GM12878 (cell line): ENCODE measurements around the gene LHCGR. TPM values are rescaled to one million over a fixed set of nuclear protein-coding genes. Genes with fewer than 3 reads are reported as not detected.

Experiments
- ATAC-seq: fragments of 200-7000 bp; cut with Tn5 transposase; 3 replicates; pipeline ENCODE4 v1.9.1; 2020; ENCODE audit warnings: mild to moderate bottlenecking, moderate library complexity
- BruUV-seq: library from RNA; stranded (reverse); fragments of 400-500 nt; replicated peaks from 2 replicates; lab custom pipeline; 2021; lab: Mats Ljungman, UMichigan
- CTCF ChIA-PET: fragments of 300-600 bp; sonication (Branson Sonifier 250); formaldehyde crosslinking; extraction: SDS; loops from one replicate; lab custom pipeline; 2021; ENCODE audit warnings: inconsistent platforms; lab: Yijun Ruan, JAX
- POLR2A ChIA-PET: fragments of 350-600 bp; formaldehyde crosslinking; extraction: SDS; loops from one replicate; lab custom pipeline; 2021; ENCODE audit warnings: inconsistent platforms; lab: Charles Lee
- RAD21 ChIA-PET: fragments of 300-600 bp; sonication (Branson Sonifier 250); formaldehyde crosslinking; loops from one replicate; lab custom pipeline; 2023; ENCODE audit warnings: antibody characterized with exemption; ENCODE audit not compliant: unreplicated experiment; lab: Charles Lee
- SMC1A ChIA-PET: fragments of 300-600 bp; sonication (Branson Sonifier 250); formaldehyde crosslinking; loops from one replicate; lab custom pipeline; 2023; ENCODE audit not compliant: unreplicated experiment, uncharacterized antibody; lab: Charles Lee
- DNase-seq: peaks from one replicate; pipeline ENCODE4 v3.0.0-alpha.2; 2011; ENCODE audit warnings: low read depth, low spot score
- FAIRE-seq: peaks from 3 replicates; lab custom pipeline; 2011; peaks lifted over from hg19 to GRCh38; lab: Jason Lieb, UNC
- H2AFZ ChIP-seq: 2 replicates; pipeline ENCODE4 v1.6.0; 2011; ENCODE audit warnings: low read depth, low read length, control low read depth; ENCODE audit not compliant: control insufficient read depth
- H3K27ac ChIP-seq: 2 replicates; pipeline ENCODE4 v1.5.1; 2011; ENCODE audit warnings: control low read depth; ENCODE audit not compliant: control insufficient read depth, insufficient read depth
- H3K27me3 ChIP-seq, 2 experiments: replicated peaks in 1 of 2; 2 replicates each; pipeline versions ENCODE4 v1.6.0 to v1.6.1; 2011; ENCODE audit warnings: low read length in 1 of 2; ENCODE audit not compliant: control insufficient read depth in 2 of 2, insufficient read depth in 2 of 2
- H3K36me3 ChIP-seq, 2 experiments: 2 replicates each; pipeline ENCODE4 v1.5.1; 2011; ENCODE audit warnings: low read length in 1 of 2; ENCODE audit not compliant: control insufficient read depth in 2 of 2, insufficient read depth in 2 of 2
- H3K4me1 ChIP-seq: 2 replicates; pipeline ENCODE4 v1.6.1; 2011; ENCODE audit warnings: mild to moderate bottlenecking, low read length, moderate library complexity, mixed read lengths; ENCODE audit not compliant: control insufficient read depth, insufficient read depth
- H3K4me2 ChIP-seq: 2 replicates; pipeline ENCODE4 v1.6.0; 2011; ENCODE audit warnings: control low read depth; ENCODE audit not compliant: control insufficient read depth, insufficient read depth
- H3K4me3 ChIP-seq: fragments of 200-600 bp; sonication (generic); 2 replicates; pipeline ENCODE4 v1.5.1; 2016
- H3K79me2 ChIP-seq: 2 replicates; pipeline ENCODE4 v1.6.0; 2011; ENCODE audit warnings: low read length; ENCODE audit not compliant: control insufficient read depth, insufficient read depth
- H3K9ac ChIP-seq: 2 replicates; pipeline ENCODE4 v1.8.0; 2011; ENCODE audit warnings: low read length, control low read depth, mixed read lengths; ENCODE audit not compliant: control insufficient read depth, insufficient read depth
- H3K9me3 ChIP-seq: replicated peaks from 3 replicates; pipeline ENCODE4 v1.5.1; 2011; ENCODE audit warnings: mild to moderate bottlenecking, low read length; ENCODE audit not compliant: control insufficient read depth, insufficient read depth
- H4K20me1 ChIP-seq: 2 replicates; pipeline ENCODE4 v1.6.0; 2011; ENCODE audit not compliant: control insufficient read depth, insufficient read depth
- FOXM1 ChIP-seq: IDR thresholded peaks from 2 replicates; pipeline ENCODE4 v1.6.1; 2012; ENCODE audit warnings: low read depth, mild to moderate bottlenecking, inconsistent platforms, low read length, moderate library complexity
- HDAC6 ChIP-seq: fragments of 200-600 bp; sonication (generic); IDR thresholded peaks from one replicate; pipeline ENCODE4 v1.8.0; 2017; ENCODE audit warnings: antibody characterized with exemption; ENCODE audit not compliant: unreplicated experiment
- HDGF ChIP-seq: fragments of 450-650 bp; IDR thresholded peaks from 2 replicates; pipeline ENCODE4 v1.6.1; 2016; ENCODE audit warnings: antibody characterized with exemption
- NFYB ChIP-seq: IDR thresholded peaks from 2 replicates; pipeline ENCODE4 v1.6.1; 2011; ENCODE audit warnings: low read depth, mild to moderate bottlenecking, low read length, improper control_type of control experiment, moderate library complexity; ENCODE audit not compliant: insufficient read depth
- NKRF ChIP-seq: fragments of 450-650 bp; conservative IDR thresholded peaks from 2 replicates; pipeline ENCODE4 v1.6.1; 2017; ENCODE audit warnings: mild to moderate bottlenecking, moderate library complexity
- NR2F1 ChIP-seq: fragments of 450-650 bp; conservative IDR thresholded peaks from 2 replicates; pipeline ENCODE4 v1.6.1; 2017; ENCODE audit warnings: mild to moderate bottlenecking
- SUZ12 ChIP-seq: fragments of 200-600 bp; sonication (generic); IDR thresholded peaks from one replicate; pipeline ENCODE4 v1.6.1; 2018; ENCODE audit warnings: antibody characterized with exemption, mild to moderate bottlenecking; ENCODE audit not compliant: unreplicated experiment
- TBL1XR1 ChIP-seq: IDR thresholded peaks from 2 replicates; pipeline ENCODE4 v1.6.1; 2012; ENCODE audit warnings: low read depth, low read length, improper control_type of control experiment
- YBX1 ChIP-seq: fragments of 450-650 bp; IDR thresholded peaks from 2 replicates; pipeline ENCODE4 v1.6.1; 2016; ENCODE audit warnings: antibody characterized with exemption
- ZNF384 ChIP-seq: IDR thresholded peaks from 2 replicates; pipeline ENCODE4 v1.6.1; 2012; ENCODE audit warnings: low read depth, mild to moderate bottlenecking, low read length, improper control_type of control experiment, borderline replicate concordance
- WGBS: methylation state at CpG from one replicate; pipeline ENCODE4 v1.1.6; 2016; ENCODE audit warnings: low lambda C conversion rate; ENCODE audit not compliant: insufficient replicate concordance, insufficient coverage; ENCODE audit errors: missing lambda C conversion rate; 5-methylcytosine and 5-hydroxymethylcytosine counted together
- in situ Hi-C: fragments of 300-500 bp; cut with MboI; formaldehyde crosslinking; loops from 9 replicates; pipeline ENCODE4 v1.14.3; 2018; ENCODE audit warnings: mixed read lengths
- intact Hi-C: fragments of 100-400 bp; cut with micrococcal nuclease; formaldehyde crosslinking; loops from one replicate; pipeline ENCODE4 v1.14.2; 2022; ENCODE audit not compliant: unreplicated experiment
- polyA plus RNA-seq, 11 experiments: library from polyadenylated mRNA; depleted of rRNA in 4 of 11; unstranded in 6 of 11; stranded (reverse) in 5 of 11; fragments of >200 nt; fragmentation: Nextera tagmentation in 4 of 11; fragmentation: Illumina TruSeq in 1 of 11; extraction: Ambion mirVana in 4 of 11; extraction: Trizol in 1 of 11; gene quantifications; 1 replicate in 1 of 11; 2 replicates in 10 of 11; pipeline versions ENCODE4 v1.2.1 to v1.2.3, GENCODE V29; 2011 to 2016; ENCODE audit warnings: inconsistent platforms in 2 of 11, missing spikeins in 2 of 11, low read depth in 1 of 11
- total RNA-seq, 4 experiments: library from RNA; depleted of rRNA in 3 of 4; stranded (reverse); fragments of >200 nt in 3 of 4; fragmentation: Illumina TruSeq in 1 of 4; extraction: Trizol in 1 of 4; gene quantifications; 2 replicates each; pipeline versions ENCODE4 v1.2.1 to v1.2.3, GENCODE V29; 2013 to 2021

Gene LHCGR
- total and polyA plus RNA-seq, 10 of the 15 experiments (the other 5 are each of a cell fraction or from before 2014, with no cell fraction given), result 0.02 to 1.9 (median 0.13) TPM; not detected in 5

- CTCF ChIA-PET, result no interaction called here
- no peak for TF ChIP-seq NR2F1
- TF ChIP-seq SUZ12, result no peak
- no peak for TF ChIP-seq NFYB
- no peak for TF ChIP-seq HDGF
- no peak for TF ChIP-seq HDAC6
- TF ChIP-seq ZNF384, result no peak
- TF ChIP-seq NKRF, result no peak
- TF ChIP-seq YBX1, result no peak
- no peak for TF ChIP-seq TBL1XR1
- no peak for TF ChIP-seq FOXM1
- 13% methylated on average over 2 of the region's 2 CpGs for WGBS
- SMC1A ChIA-PET, result no interaction called here
- Histone ChIP-seq H2AFZ (no peak overlapping the region), H4K20me1 (no peaks in the 10 kb centered on the region), H3K9me3 (no peaks in the 10 kb centered on the region), H3K79me2 (no peaks in the 10 kb centered on the region), H3K27ac (no peak overlapping the region), H3K9ac (no peak overlapping the region), H3K36me3 (no peaks in the 10 kb centered on the region), H3K4me1 (no peaks in the 10 kb centered on the region), H3K4me3 (no peak overlapping the region), H3K27me3 (no peaks in the 10 kb centered on the region), H3K4me2 (no peak overlapping the region)
- POLR2A ChIA-PET, result no interaction called here
- in situ Hi-C loops (no loop called here), intact Hi-C loops (no loop called here)
- FAIRE-seq (no peak), ATAC-seq (peak; percentile 46; the same call in 1 of the 3 replicates), DNase-seq (no peak)
- no TSS peak for BruUV-seq
- RAD21 ChIA-PET, result no interaction called here
Observed at GRCh38 chr2:48677450-48677849, 78.1 kb downstream of the LHCGR start.
